H1 (cell line): ENCODE data around the gene RTN4IP1. TPM values are rescaled to one million over a fixed set of nuclear protein-coding genes. Genes with fewer than 3 reads are reported as not detected.
A peak's percentile ranks its signal among the peaks of the same experiment; 100 is the strongest.

Source experiments
- ASH2L ChIP-seq: fragments of 200-600, 300-600 bp; sonication (generic); IDR thresholded peaks from one replicate; pipeline ENCODE4 v1.7.1; 2017; ENCODE audit warnings: low read length
- BRCA1 ChIP-seq: IDR thresholded peaks from 2 replicates; pipeline ENCODE4 v1.6.1; 2012; ENCODE audit warnings: low read depth, low read length, improper control_type of control experiment
- CBX8 ChIP-seq: fragments of 300-800, 300-1000 bp; sonication (generic); IDR thresholded peaks from 2 replicates; pipeline ENCODE4 v1.7.1; 2016; ENCODE audit warnings: low read depth, low read length, borderline replicate concordance
- CREB1 ChIP-seq: IDR thresholded peaks from 2 replicates; pipeline ENCODE4 v1.6.1; 2012; ENCODE audit warnings: inconsistent platforms
- CTCF ChIP-seq, 3 experiments: IDR thresholded peaks; 1 replicate in 2 of 3; 2 replicates in 1 of 3; pipeline versions ENCODE4 v1.5.1 to v1.6.1; 2011; ENCODE audit warnings: low read length in 3 of 3, mild to moderate bottlenecking in 3 of 3, inconsistent platforms in 2 of 3, low read depth in 1 of 3, moderate library complexity in 1 of 3; ENCODE audit not compliant: insufficient read depth in 1 of 3; ENCODE audit errors: control extremely low read depth in 1 of 3
- EP300 ChIP-seq, 2 experiments: IDR thresholded peaks; 1 replicate in 1 of 2; 2 replicates in 1 of 2; pipeline ENCODE4 v1.6.1; 2011 to 2012; ENCODE audit warnings: low read depth in 2 of 2, low read length in 2 of 2, mild to moderate bottlenecking in 2 of 2, borderline replicate concordance in 1 of 2, inconsistent platforms in 1 of 2, moderate library complexity in 1 of 2
- HDAC6 ChIP-seq: IDR thresholded peaks from one replicate; pipeline ENCODE4 v1.7.1; 2012; ENCODE audit warnings: low read depth, mild to moderate bottlenecking, inconsistent platforms, low read length, moderate library complexity
- MAX ChIP-seq: IDR thresholded peaks from 2 replicates; pipeline ENCODE4 v1.6.1; 2012; ENCODE audit warnings: inconsistent platforms
- NANOG ChIP-seq: IDR thresholded peaks from 2 replicates; pipeline ENCODE4 v1.6.1; 2011; ENCODE audit warnings: low read length, low read depth, mild to moderate bottlenecking, inconsistent platforms; ENCODE audit not compliant: insufficient read depth, poor library complexity, severe bottlenecking
- POU5F1 ChIP-seq: IDR thresholded peaks from 2 replicates; pipeline ENCODE4 v1.6.1; 2011; ENCODE audit warnings: low read depth, mild to moderate bottlenecking, low read length, moderate library complexity
- RBBP5 ChIP-seq: IDR thresholded peaks from 2 replicates; pipeline ENCODE4 v1.7.1; 2012; ENCODE audit warnings: low read depth, mild to moderate bottlenecking, inconsistent platforms, low read length, moderate library complexity, borderline replicate concordance
- SIN3A ChIP-seq, 2 experiments: IDR thresholded peaks in 1 of 2; conservative IDR thresholded peaks in 1 of 2; 2 replicates each; pipeline ENCODE4 v1.6.1; 2011 to 2012; ENCODE audit warnings: low read length in 2 of 2, improper control_type of control experiment in 1 of 2, low read depth in 1 of 2, mild to moderate bottlenecking in 1 of 2
- TAF7 ChIP-seq: optimal IDR thresholded peaks from 2 replicates; pipeline ENCODE3; 2011; ENCODE audit warnings: low read depth, mild to moderate bottlenecking, inconsistent platforms, low read length, moderate library complexity, borderline replicate concordance
- TBP ChIP-seq: IDR thresholded peaks from 2 replicates; pipeline ENCODE4 v1.6.1; 2011; ENCODE audit warnings: low read depth, low read length, improper control_type of control experiment
- TEAD4 ChIP-seq: IDR thresholded peaks from 2 replicates; pipeline ENCODE4 v1.6.1; 2012; ENCODE audit warnings: low read depth, low read length, inconsistent platforms, mixed read lengths
- polyA plus RNA-seq, 7 experiments: library from polyadenylated mRNA; depleted of rRNA in 3 of 7; stranded (reverse) in 5 of 7; unstranded in 2 of 7; fragments of >200 nt in 5 of 7; fragments of 200-250 nt in 2 of 7; gene quantifications; 1 replicate in 5 of 7; 2 replicates in 1 of 7; 4 replicates in 1 of 7; pipeline versions ENCODE4 v1.2.1 to v1.2.3, GENCODE V29; 2011 to 2013; ENCODE audit warnings: missing spikeins in 2 of 7, mixed read lengths in 2 of 7
- total RNA-seq: library from RNA; stranded (reverse); fragmentation: NEBNext Ultra II Directional; extraction: Animal tissue kit (Norgen Biotek cat#: 25700); gene quantifications from 2 replicates; pipeline ENCODE4 v1.2.1, GENCODE V29; 2021
- TF ChIP-seq, protein P1 (sequence below): IDR thresholded peaks from 2 replicates; pipeline ENCODE4 v1.6.1; 2011; ENCODE audit warnings: low read length, improper control_type of control experiment

RTN4IP1 gene
- total and polyA plus RNA-seq, 2 of the 8 experiments (the other 6 are each of a cell fraction or from before 2014, with no cell fraction given): 14.6 to 19.5 TPM

DNA sequence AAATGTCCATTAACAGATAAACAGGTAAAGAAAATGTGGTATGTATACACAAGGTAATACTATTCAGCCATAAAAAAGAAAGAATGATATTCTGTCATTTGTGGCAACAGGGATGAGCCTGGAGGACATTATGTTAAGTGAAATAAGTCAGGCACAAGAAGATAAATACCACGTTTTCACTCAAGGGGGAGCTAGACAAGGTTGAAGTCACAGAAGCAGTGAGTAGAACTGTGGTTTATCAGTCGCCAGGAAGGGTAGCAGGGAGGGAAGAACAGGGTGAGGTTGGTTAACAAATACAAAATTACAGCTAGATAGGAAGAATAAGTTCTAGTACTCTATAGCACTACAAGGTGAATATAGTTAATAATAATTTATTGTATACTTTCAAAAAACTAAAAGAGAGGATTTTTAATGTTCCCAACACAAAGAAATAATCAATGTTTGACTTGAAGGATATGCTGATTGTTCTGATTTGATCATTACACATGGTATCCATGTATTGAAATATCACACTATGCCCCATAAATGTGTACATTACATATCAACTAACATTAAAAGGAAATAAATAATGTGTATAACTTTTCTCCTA lies 21.1 kb downstream of the RTN4IP1 start (continued):
- TF ChIP-seq CTCF (IDR thresholded peaks at IDR 0.05; ENCODE audit: control extremely low read depth in 1 of 3, insufficient read depth in 1 of 3, low read depth in 1 of 3, low read length in 3 of 3): peak in 2 of 3 experiments; percentile 63 to 82; a peak in 2 of 4 replicates
- TF ChIP-seq TBP: no peak
- no peak for TF ChIP-seq SIN3A (conservative IDR thresholded peaks at IDR 0.05 in 1 of 2, IDR thresholded peaks at IDR 0.05 in 1 of 2; ENCODE audit: low read depth in 1 of 2, low read length in 2 of 2)
- TF ChIP-seq TAF7: no peak
- no peak for TF ChIP-seq NANOG
- no peak for TF ChIP-seq ASH2L
- no peak for TF ChIP-seq POU5F1
- no peak for TF ChIP-seq HDAC6
- no peak for TF ChIP-seq BRCA1
- TF ChIP-seq, protein P1, sequence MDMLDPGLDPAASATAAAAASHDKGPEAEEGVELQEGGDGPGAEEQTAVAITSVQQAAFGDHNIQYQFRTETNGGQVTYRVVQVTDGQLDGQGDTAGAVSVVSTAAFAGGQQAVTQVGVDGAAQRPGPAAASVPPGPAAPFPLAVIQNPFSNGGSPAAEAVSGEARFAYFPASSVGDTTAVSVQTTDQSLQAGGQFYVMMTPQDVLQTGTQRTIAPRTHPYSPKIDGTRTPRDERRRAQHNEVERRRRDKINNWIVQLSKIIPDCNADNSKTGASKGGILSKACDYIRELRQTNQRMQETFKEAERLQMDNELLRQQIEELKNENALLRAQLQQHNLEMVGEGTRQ: no peak
- TF ChIP-seq MAX: peak; percentile 17; the same call in 1 of the 2 replicates
- TF ChIP-seq TEAD4: 0 out of 2 replicates have a peak, but pooled peaks have one; percentile 36
- no peak for TF ChIP-seq CREB1
- no peak for TF ChIP-seq CBX8
- TF ChIP-seq EP300 (IDR thresholded peaks at IDR 0.05; ENCODE audit: borderline replicate concordance in 1 of 2, low read depth in 2 of 2, low read length in 2 of 2): no peak
- no peak for TF ChIP-seq RBBP5
